Measurements from ENCODE around the gene ZBTB5. TPM values are rescaled to one million over a fixed set of nuclear protein-coding genes. Genes with fewer than 3 reads are reported as not detected.

ZBTB5 gene
- total and polyA plus RNA-seq, 2 of the 13 experiments (the other 11 are each of a cell fraction or from before 2014, with no cell fraction given), result 12.5 to 20.5 TPM

- TF ChIP-seq ZBTB4 (CRISPR knock-in tag; IDR thresholded peaks at IDR 0.05; ENCODE audit: borderline replicate concordance) (no peak), ARID5B (CRISPR knock-in tag; IDR thresholded peaks at IDR 0.05) (0 out of 2 replicates have a peak, but pooled peaks have one; percentile 36), JUND (CRISPR knock-in tag; IDR thresholded peaks at IDR 0.05) (no peak), ATF7 (IDR thresholded peaks at IDR 0.05) (no peak), ATF7 (CRISPR knock-in tag; IDR thresholded peaks at IDR 0.05) (no peak), FOXO4 (CRISPR knock-in tag; conservative IDR thresholded peaks at IDR 0.05) (no peak), RCOR2 (CRISPR knock-in tag; IDR thresholded peaks at IDR 0.05) (no peak), ZNF33A (CRISPR knock-in tag; IDR thresholded peaks at IDR 0.05; ENCODE audit: borderline replicate concordance) (no peak), FUBP1 (CRISPR knock-in tag; IDR thresholded peaks at IDR 0.05; ENCODE audit: borderline replicate concordance) (no peak; the same call in 1 of the 2 replicates), YY1 (IDR thresholded peaks at IDR 0.05; ENCODE audit: insufficient read depth, insufficient replicate concordance, low read depth, low read length) (peak; percentile 73), ZNF776 (CRISPR knock-in tag; IDR thresholded peaks at IDR 0.05) (peak; percentile 74; the same call in 1 of the 2 replicates), DNMT1 (CRISPR knock-in tag; IDR thresholded peaks at IDR 0.05) (no peak), MAF1 (CRISPR knock-in tag; IDR thresholded peaks at IDR 0.05; ENCODE audit: borderline replicate concordance) (no peak), PHF8 (CRISPR knock-in tag; IDR thresholded peaks at IDR 0.05) (peak; percentile 83), MIXL1 (CRISPR knock-in tag; IDR thresholded peaks at IDR 0.05) (no peak), CHD2 (IDR thresholded peaks at IDR 0.05; ENCODE audit: low read depth, low read length) (no peak)
Measured at GRCh38 chr9:37485389-37486255, 20.4 kb upstream of the ZBTB5 start, which contains the start of gene POLR1E (continued).

All from HepG2 (cell line).